GM12873 (cell line): ENCODE results near the gene TMOD3.

Source experiments
- CTCF ChIP-seq: IDR thresholded peaks from 2 replicates; pipeline ENCODE4 v1.5.1; 2012; ENCODE audit warnings: low read depth, mild to moderate bottlenecking, moderate library complexity, low read length, control low read depth; ENCODE audit not compliant: insufficient read depth; ENCODE audit errors: missing control alignments

TMOD3 gene

GRCh38 chr15:51856714-51857380 lies 27.4 kb downstream of the TMOD3 start:
- TF ChIP-seq CTCF: no peak

- no peak for TF ChIP-seq CTCF
Measured at GRCh38 chr15:51861557-51862359, 32.3 kb downstream of the TMOD3 start.

GRCh38 chr15:51863131-51863530 lies 33.7 kb downstream of the TMOD3 start:
- TF ChIP-seq CTCF: no peak

- TF ChIP-seq CTCF: no peak
Measured at GRCh38 chr15:51864408-51865056, 35.1 kb downstream of the TMOD3 start.

DNA sequence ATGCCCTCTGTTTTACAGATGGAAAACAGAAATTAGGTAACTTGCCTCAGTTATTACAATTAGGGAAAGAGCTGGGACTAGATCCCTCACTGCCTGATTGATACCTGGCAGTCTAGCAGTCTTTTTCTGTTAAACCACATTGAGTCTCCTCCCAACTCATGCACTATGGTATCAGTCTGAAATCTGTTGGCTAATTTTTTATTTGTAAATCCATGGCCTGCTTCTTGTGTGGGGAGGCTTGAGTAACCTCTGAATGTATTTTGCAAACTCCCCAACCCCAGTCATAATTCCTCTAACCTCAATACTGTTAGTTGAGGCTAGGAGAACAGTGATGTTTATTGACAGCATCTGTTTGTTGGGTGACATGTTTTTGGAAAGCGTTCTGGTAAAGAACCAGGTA lies 35.9 kb downstream of the TMOD3 start:
- TF ChIP-seq CTCF: no peak

- TF ChIP-seq CTCF: no peak
Measured at GRCh38 chr15:51866161-51866560, 36.7 kb downstream of the TMOD3 start.

DNA sequence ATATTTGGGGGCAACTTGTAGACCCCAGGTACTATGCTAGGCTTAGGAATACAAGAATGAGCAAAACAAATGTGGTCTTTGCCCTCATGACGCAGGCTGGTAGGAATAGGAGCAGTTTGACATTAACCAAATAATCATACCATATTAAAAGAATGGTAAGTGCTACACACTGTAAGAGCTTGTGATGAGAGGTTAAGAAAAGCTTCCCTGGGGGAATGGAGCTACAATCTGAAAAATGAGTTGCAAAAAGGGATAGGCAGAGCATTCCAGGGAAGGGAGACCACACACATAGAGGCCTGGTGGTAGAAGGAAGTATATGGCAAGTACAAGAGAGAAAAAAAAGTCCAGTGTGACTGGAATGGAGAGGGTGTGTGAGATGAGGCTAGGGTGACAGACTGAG lies 37.3 kb downstream of the TMOD3 start:
- TF ChIP-seq CTCF: no peak
